ENCODE data around the gene ERC2.
"Not testable (repeated sequence)": the region's sequence is repeated elsewhere in the genome, so short reads cannot be mapped to it uniquely, and the experiment has no call there.

ERC2 gene

DNA sequence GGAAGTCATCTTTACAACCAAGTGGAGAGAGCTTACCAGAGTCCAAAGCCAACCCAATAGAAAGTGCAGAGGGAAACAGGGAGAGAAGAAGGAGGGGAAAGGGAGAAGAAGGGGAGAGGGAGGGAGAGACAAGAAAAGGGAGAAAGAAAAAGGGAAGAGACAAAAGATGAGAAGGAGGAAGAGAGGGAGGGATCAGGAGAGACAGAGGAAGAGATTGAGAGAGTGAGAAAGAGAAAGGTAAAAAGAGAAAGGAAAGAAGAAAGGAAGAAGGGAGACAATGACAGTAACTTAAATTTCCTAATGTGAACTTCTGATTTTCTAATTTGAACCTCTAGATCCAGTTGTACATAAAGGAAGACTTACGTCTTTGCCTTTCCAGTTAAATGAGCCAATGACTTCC, 960.5 kb downstream of the ERC2 start:
- DNase-seq (ENCODE audit: low read depth): no peak
- H3K9me3 ChIP-seq (ENCODE audit: control insufficient read depth, low read length): no peaks in the 10 kb centered on the region
- no peaks in the 10 kb centered on the region for H3K36me3 ChIP-seq (ENCODE audit: control insufficient read depth, insufficient read depth, low read length, severe bottlenecking)
- peaks cover 43% of the 10 kb centered on the region for H3K27me3 ChIP-seq (replicated peaks; ENCODE audit: control insufficient read depth, insufficient read depth, low read length)
- H3K4me1 ChIP-seq (ENCODE audit: control insufficient read depth, insufficient read depth, low read length): peaks cover 14% of the 10 kb centered on the region
- H3K9ac ChIP-seq (ENCODE audit: low read length): no peak overlapping the region
- H3K4me3 ChIP-seq (ENCODE audit: low read length): no peak overlapping the region

DNA sequence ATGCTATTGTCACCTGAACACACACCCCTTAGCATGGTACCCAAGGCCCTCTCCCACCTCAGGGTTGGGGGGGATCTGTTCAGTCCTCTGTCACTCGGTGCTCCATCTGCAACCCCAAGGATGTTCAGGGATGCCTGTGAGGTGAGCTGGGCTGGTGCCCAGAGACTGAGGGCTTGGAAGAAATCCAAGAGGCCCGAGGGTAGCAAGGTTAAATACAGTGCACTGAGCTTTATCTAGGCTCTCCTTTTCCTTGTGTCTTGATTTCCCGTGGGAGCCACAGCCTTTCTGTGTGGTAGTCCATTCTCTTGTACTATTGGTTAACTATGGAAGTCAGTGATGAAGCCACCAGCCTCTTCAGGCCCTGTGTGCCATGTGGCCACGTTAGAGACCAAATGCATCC, 962.5 kb downstream of the ERC2 start:
- Histone ChIP-seq H3K36me3 (ENCODE audit: control insufficient read depth, insufficient read depth, low read length, severe bottlenecking) (no peaks in the 10 kb centered on the region), H3K27me3 (replicated peaks; ENCODE audit: control insufficient read depth, insufficient read depth, low read length) (peaks cover 41% of the 10 kb centered on the region), H3K9ac (ENCODE audit: low read length) (no peak overlapping the region), H3K4me3 (ENCODE audit: low read length) (no peak overlapping the region), H3K9me3 (ENCODE audit: control insufficient read depth, low read length) (no peaks in the 10 kb centered on the region), H3K4me1 (ENCODE audit: control insufficient read depth, insufficient read depth, low read length) (no peaks in the 10 kb centered on the region)
- no peak for DNase-seq (ENCODE audit: low read depth)

DNA sequence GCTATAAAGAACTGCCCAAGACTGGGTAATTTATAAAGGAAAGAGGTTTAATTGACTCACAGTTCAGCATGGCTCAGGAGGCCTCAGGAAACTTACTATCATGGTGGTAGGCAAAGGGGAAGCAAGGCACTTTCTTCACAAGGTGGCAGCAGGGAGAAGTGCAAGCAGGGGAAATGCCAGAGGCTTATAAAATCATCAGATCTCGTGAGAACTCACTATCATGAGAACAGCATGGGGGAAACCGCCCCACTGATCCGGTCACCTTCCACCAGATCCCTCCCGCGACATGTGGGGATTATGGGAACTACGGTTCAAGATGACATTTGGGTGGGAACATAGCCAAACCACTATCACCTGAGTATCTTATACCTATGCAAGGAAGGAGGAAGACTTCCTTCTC, 963.2 kb downstream of the ERC2 start:
- H3K4me1 ChIP-seq (ENCODE audit: control insufficient read depth, insufficient read depth, low read length); H3K36me3 ChIP-seq (ENCODE audit: control insufficient read depth, insufficient read depth, low read length, severe bottlenecking); H3K4me3 ChIP-seq (ENCODE audit: low read length); H3K9ac ChIP-seq (ENCODE audit: low read length); H3K9me3 ChIP-seq (ENCODE audit: control insufficient read depth, low read length): not testable (repeated sequence)
- H3K27me3 ChIP-seq (replicated peaks; ENCODE audit: control insufficient read depth, insufficient read depth, low read length): peaks cover 36% of the 10 kb centered on the region
- peak; percentile 57 for DNase-seq (ENCODE audit: low read depth)

DNA sequence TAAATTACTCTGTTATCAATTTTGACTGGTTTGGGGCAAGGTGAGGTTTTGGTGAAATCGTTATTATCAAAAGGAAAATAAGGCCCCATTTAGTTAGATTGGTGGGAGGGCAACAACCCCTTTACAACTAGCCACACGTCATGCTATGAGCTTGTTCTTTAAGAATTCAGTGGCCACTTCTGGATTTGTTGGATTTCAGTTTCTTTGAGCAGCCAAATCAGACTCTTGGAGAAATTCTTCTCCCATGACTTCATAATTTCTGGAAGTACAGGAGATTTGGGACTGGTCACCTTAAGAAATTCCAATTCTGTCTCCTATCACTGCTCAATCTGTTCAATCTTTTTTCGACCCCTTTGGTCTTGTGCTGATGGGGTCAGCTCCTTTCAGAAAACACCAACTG, 966.4 kb downstream of the ERC2 start:
- DNase-seq (ENCODE audit: low read depth): no peak
- Histone ChIP-seq H3K9me3 (ENCODE audit: control insufficient read depth, low read length) (no peaks in the 10 kb centered on the region), H3K27me3 (replicated peaks; ENCODE audit: control insufficient read depth, insufficient read depth, low read length) (peaks cover 8% of the 10 kb centered on the region), H3K4me3 (ENCODE audit: low read length) (no peak overlapping the region), H3K9ac (ENCODE audit: low read length) (no peak overlapping the region), H3K36me3 (ENCODE audit: control insufficient read depth, insufficient read depth, low read length, severe bottlenecking) (no peaks in the 10 kb centered on the region), H3K4me1 (ENCODE audit: control insufficient read depth, insufficient read depth, low read length) (no peaks in the 10 kb centered on the region)

DNA sequence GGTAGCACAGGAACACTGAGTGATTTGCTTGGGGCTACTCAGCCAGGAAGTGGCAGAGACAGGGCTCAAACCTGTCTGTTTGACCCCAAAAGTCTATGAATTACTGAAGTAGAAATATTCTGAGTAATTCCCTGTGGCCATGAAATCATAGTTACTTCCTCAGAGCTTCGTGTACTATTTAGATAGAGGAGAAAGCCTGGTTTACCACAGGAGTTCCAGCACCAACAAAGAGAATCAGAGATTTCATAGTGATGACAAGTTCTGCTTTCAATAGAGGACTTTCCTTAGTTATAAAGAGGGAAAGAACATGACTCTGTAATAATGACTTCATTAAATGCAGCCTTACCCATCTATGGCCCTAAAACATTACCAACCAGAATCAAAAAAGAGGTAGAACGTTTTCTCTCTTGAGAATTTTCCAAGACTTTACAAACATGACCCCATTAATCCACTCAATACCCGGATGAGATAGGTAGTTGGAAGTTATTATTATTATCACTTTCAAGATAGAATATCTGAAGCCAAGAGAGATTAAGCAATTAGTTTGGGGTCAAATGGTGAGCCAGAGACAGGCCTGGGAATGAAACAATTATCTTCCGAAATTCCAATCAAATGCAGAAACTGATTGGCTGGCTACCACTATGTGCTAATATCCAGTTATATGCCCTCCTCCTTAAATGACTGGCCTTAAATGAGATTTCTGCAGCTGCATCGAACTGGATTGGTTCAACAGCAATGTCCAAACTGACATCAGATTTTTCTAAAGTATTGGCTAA, 967.5 kb downstream of the ERC2 start:
- Histone ChIP-seq H3K9ac (ENCODE audit: low read length) (no peak overlapping the region), H3K4me3 (ENCODE audit: low read length) (no peak overlapping the region), H3K27me3 (replicated peaks; ENCODE audit: control insufficient read depth, insufficient read depth, low read length) (no peaks in the 10 kb centered on the region), H3K9me3 (ENCODE audit: control insufficient read depth, low read length) (no peaks in the 10 kb centered on the region), H3K36me3 (ENCODE audit: control insufficient read depth, insufficient read depth, low read length, severe bottlenecking) (no peaks in the 10 kb centered on the region), H3K4me1 (ENCODE audit: control insufficient read depth, insufficient read depth, low read length) (no peaks in the 10 kb centered on the region)
- no peak for DNase-seq (ENCODE audit: low read depth)

DNA sequence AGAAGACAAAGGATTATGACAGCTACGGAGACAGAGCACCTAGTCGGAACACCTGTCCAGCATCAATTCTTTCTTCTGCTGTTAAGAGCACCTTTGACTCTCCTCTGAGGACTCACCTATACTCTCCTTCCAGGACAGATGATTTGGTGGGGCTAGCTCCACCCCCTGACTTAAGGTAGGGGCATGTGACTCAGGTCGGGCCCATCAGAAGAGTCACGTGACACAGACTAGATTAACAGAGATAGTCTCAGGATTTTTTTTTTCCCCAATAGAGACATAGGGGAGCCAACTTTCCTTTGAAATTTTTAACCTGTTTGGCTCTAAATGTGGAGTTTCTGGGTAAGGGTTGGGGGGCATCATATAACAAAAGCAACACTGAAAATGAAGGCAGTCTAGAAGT, 969.7 kb downstream of the ERC2 start:
- Histone ChIP-seq H3K9me3 (ENCODE audit: control insufficient read depth, low read length) (no peaks in the 10 kb centered on the region), H3K36me3 (ENCODE audit: control insufficient read depth, insufficient read depth, low read length, severe bottlenecking) (no peaks in the 10 kb centered on the region), H3K4me3 (ENCODE audit: low read length) (no peak overlapping the region), H3K27me3 (replicated peaks; ENCODE audit: control insufficient read depth, insufficient read depth, low read length) (no peaks in the 10 kb centered on the region), H3K9ac (ENCODE audit: low read length) (no peak overlapping the region), H3K4me1 (ENCODE audit: control insufficient read depth, insufficient read depth, low read length) (no peaks in the 10 kb centered on the region)
- DNase-seq (ENCODE audit: low read depth): no peak

DNA sequence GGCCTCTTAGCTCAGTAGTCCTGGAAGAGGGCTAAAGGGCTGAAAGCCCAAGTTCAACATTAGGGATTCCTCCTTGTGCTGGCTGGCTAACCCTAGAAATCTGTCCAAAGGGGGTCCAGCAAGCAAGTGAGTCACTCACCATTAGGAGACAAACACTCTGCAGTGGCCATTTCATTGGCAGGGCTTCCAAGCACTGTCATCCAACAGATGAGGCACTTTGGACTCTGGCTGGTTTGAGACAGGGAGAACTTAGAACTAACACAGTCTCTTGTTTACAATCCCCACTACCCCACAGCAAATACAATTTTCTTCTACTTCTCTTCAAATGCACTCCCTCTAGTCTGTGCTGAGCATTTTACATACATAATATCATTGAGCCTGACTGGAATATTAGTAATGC, 971.0 kb downstream of the ERC2 start:
- no peaks in the 10 kb centered on the region for H3K9me3 ChIP-seq (ENCODE audit: control insufficient read depth, low read length)
- no peak overlapping the region for H3K4me3 ChIP-seq (ENCODE audit: low read length)
- peaks cover 4% of the 10 kb centered on the region for H3K27me3 ChIP-seq (replicated peaks; ENCODE audit: control insufficient read depth, insufficient read depth, low read length)
- H3K4me1 ChIP-seq (ENCODE audit: control insufficient read depth, insufficient read depth, low read length): no peaks in the 10 kb centered on the region
- no peak overlapping the region for H3K9ac ChIP-seq (ENCODE audit: low read length)
- no peaks in the 10 kb centered on the region for H3K36me3 ChIP-seq (ENCODE audit: control insufficient read depth, insufficient read depth, low read length, severe bottlenecking)
- DNase-seq (ENCODE audit: low read depth): no peak

DNA sequence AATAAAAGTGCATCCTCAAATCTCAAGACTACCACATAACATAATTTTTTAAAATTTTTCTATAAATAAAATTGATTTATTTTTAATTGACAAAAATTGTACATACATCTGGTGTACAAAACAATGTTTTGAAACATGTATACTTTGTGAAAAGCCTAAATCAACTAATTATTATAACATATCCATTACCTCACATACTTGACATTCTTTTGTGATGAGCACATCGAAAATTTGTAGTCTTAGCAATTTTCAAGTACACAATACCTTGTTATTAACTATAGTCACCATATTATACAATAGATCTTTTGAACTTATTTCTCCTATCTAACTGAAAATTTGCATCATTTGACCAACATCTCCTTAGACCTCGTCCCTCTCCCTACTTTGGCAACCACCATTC, 973.3 kb downstream of the ERC2 start:
- no peak for DNase-seq (ENCODE audit: low read depth)
- no peaks in the 10 kb centered on the region for H3K36me3 ChIP-seq (ENCODE audit: control insufficient read depth, insufficient read depth, low read length, severe bottlenecking)
- H3K4me1 ChIP-seq (ENCODE audit: control insufficient read depth, insufficient read depth, low read length): no peaks in the 10 kb centered on the region
- H3K27me3 ChIP-seq (replicated peaks; ENCODE audit: control insufficient read depth, insufficient read depth, low read length): peaks cover 4% of the 10 kb centered on the region
- no peak overlapping the region for H3K4me3 ChIP-seq (ENCODE audit: low read length)
- H3K9ac ChIP-seq (ENCODE audit: low read length): no peak overlapping the region
- no peaks in the 10 kb centered on the region for H3K9me3 ChIP-seq (ENCODE audit: control insufficient read depth, low read length)

DNA sequence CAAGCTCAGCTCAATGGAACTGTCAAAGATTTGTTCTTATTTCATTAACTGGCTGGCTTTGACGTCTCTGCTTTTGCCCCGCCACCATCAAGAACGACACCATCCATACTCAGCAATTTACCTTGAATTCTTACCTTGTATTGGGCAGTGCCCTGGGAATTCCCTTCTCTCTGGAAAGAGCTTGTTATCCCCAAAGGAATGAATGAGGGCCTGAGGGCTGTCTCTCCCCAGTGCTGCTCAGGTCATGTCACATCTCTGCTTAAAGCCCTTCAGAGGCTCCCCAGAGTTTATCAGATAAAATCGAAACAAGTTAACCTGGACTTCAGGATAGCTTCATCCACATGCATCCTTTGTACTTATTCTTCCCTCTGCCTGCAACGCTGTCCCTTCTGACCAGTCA, 975.3 kb downstream of the ERC2 start:
- no peak overlapping the region for H3K4me3 ChIP-seq (ENCODE audit: low read length)
- H3K36me3 ChIP-seq (ENCODE audit: control insufficient read depth, insufficient read depth, low read length, severe bottlenecking): no peaks in the 10 kb centered on the region
- H3K27me3 ChIP-seq (replicated peaks; ENCODE audit: control insufficient read depth, insufficient read depth, low read length): peaks cover 11% of the 10 kb centered on the region
- no peak for DNase-seq (ENCODE audit: low read depth)
- no peaks in the 10 kb centered on the region for H3K9me3 ChIP-seq (ENCODE audit: control insufficient read depth, low read length)
- no peak overlapping the region for H3K9ac ChIP-seq (ENCODE audit: low read length)
- peaks cover 5% of the 10 kb centered on the region for H3K4me1 ChIP-seq (ENCODE audit: control insufficient read depth, insufficient read depth, low read length)

DNA sequence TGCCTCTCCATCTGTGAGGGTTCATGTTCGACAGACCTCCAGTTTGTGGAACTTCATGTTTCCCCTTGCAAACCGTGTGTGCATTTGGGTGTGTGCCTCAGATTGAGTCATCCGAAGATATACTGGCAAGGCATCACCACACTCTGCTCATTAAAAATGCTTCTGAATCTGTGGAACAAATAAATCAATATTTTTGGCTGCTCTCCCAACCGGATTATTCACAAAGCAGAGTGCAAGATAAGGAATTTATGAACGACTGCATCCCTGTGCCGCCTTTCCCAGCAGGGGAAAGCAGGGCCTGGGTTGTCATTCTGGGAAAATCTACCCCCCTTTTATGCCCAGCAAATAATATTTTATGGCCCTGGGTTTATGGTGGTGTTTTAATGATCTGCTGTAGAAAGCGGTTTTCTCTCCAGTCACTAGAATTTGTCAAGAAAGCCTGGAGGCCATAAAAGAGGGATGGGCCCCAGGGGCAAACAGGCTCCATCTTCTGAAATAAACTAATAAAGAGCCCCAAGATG, 976.9 kb downstream of the ERC2 start:
- Histone ChIP-seq H3K27me3 (replicated peaks; ENCODE audit: control insufficient read depth, insufficient read depth, low read length) (peaks cover 11% of the 10 kb centered on the region), H3K4me1 (ENCODE audit: control insufficient read depth, insufficient read depth, low read length) (peaks cover 5% of the 10 kb centered on the region)
- DNase-seq (ENCODE audit: low read depth): no peak

DNA sequence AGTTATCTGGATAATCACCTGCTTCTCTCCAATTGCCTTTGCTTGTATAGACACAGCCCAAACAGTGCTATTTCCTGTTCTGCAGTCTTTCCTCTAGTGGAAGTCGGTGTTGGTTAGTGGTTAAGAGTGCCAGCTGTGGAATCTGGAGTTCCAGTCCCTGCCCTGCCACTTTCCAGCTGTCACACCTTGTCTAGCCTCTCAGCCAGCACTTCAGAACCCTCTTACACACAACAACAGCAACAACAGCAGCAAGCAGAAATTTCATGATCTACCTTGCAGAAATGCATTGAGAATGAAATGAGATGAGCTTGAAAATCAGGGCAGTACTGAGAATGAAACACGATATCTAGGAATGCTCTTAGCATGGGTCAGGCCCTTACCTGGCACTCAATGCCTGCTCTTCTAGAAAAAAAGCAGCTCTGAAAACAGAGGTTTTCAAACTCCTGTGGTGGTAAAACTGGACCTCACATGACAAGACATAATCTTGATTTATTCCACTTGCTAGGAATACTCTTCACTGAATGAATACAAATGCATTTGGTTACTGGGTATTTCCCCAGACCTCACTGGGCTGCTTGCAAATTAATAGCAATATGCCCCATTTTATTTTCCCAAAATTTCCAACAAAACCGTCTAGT, 977.9 kb downstream of the ERC2 start:
- no peak overlapping the region for H3K4me3 ChIP-seq (ENCODE audit: low read length)
- no peak for DNase-seq (ENCODE audit: low read depth)
- H3K27me3 ChIP-seq (replicated peaks; ENCODE audit: control insufficient read depth, insufficient read depth, low read length): peaks cover 11% of the 10 kb centered on the region
- peaks cover 11% of the 10 kb centered on the region for H3K4me1 ChIP-seq (ENCODE audit: control insufficient read depth, insufficient read depth, low read length)
- no peak overlapping the region for H3K9ac ChIP-seq (ENCODE audit: low read length)
- no peaks in the 10 kb centered on the region for H3K36me3 ChIP-seq (ENCODE audit: control insufficient read depth, insufficient read depth, low read length, severe bottlenecking)
- no peaks in the 10 kb centered on the region for H3K9me3 ChIP-seq (ENCODE audit: control insufficient read depth, low read length)

More for the DNA sequence above, 976.9 kb downstream of the ERC2 start:
- Histone ChIP-seq H3K9ac (ENCODE audit: low read length) (no peak overlapping the region), H3K4me3 (ENCODE audit: low read length) (no peak overlapping the region), H3K36me3 (ENCODE audit: control insufficient read depth, insufficient read depth, low read length, severe bottlenecking) (no peaks in the 10 kb centered on the region), H3K9me3 (ENCODE audit: control insufficient read depth, low read length) (no peaks in the 10 kb centered on the region)

Data from adipocyte (in vitro differentiated cells).